Muscle of arm (tissue), 12 donors: Measurements from ENCODE around the gene SPEM2. TPM values are rescaled to one million over a fixed set of nuclear protein-coding genes. Genes with fewer than 3 reads are reported as not detected.
"Not testable (repeated sequence)": the region's sequence is repeated elsewhere in the genome, so short reads cannot be mapped to it uniquely, and the experiment has no call there.

Experiments
- DNase-seq: peaks from one replicate; pipeline ENCODE4 v3.0.0-alpha.2; 2013
- polyA plus RNA-seq, 12 donors: library from polyadenylated mRNA; unstranded; fragments of 120-200 nt; gene quantifications; one replicate each; pipeline ENCODE4 v1.2.1, GENCODE V29; 2013; ENCODE audit not compliant: insufficient read length in 12 of 12

The SPEM2 gene
- polyA plus RNA-seq, 12 donors, result not detected

DNA sequence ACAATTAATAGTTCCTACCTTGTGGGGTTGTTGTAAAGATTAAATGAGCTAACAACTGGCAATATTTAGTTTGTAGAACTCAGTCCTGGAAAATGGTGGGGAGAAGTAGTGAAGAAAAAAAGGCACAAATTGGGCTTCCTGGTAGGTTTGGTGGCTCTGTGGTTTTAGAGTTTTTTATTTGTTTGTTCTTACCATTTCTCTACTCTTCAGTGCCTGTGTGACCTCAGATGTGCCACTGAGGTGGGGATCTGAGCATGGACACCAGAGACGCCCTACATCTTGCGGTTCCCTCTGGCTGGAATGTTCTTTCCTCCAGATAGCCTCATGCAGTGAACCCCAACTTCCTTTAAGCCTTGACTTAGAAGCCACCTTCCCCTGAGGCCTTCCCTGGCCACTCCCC lies 46.3 kb downstream of the SPEM2 start:
- no peak for DNase-seq

DNA sequence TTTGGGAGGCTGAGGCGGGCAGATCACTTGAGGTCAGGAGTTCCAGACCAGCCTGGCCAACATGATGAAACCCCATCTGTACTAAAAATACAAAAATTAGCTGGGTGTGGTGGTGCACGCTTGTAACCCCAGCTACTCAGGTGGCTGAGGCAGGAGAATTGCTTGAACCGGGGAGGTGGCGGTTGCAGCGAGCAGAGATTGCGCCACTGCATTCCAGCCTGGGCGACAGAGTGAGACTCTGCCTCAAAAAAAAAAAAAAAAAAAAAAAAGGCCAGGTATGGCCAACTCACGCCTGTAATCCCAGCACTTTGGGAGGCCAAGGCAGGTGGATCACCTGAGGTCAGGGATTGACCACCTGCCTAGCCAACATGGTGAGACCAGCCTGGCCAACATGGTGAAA lies 49.4 kb downstream of the SPEM2 start:
- not testable (repeated sequence) for DNase-seq

DNA sequence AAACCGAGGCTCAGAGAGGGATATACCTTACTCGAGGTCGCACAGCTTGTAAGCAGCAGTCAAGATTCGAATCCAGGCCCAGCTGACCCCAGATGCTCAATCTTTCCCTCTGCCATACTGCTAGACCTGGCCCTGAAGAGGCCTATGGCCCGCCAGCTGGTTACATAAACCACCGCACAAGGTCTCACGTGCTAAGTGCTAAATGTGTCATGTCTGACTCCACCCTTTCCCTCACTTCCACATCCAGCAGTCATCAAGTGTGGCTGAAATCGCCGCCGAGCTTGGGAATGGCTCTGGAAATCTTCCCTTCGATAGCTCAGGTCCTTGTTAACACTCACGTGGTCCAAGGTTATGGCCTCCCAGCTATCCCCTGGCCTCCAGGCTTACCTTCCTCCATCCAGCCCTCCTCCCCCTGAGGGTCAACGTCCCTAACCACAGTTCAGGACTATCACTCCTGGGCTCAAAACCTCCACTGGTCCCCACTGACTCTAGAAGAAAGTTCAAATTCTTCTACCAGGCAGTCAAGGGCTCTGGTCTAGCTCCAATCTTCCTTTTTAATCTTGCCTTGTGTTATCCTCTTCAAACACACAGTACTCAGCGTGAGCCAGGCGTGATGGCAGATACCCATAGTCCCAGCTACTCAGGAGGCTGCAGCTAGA lies 50.5 kb downstream of the SPEM2 start:
- no peak for DNase-seq

DNA sequence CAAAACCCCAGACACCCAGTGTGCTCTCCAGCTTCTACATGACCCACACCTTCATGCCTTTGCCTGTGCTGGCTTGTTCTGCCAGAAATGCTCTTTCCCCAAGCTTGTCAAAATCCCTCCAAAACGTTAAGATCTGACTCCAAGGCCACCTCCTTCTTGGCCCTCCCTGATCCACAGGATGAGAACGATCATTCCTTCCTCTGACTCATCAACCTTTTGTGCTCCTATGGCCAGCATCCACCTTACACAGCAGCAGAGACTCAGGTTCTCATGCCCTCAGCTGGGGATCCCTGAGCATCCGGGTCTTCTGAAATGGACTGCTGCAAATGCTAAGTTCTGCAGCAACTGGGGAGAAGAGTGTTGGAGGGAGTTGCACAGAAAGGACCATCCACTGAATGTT lies 51.1 kb downstream of the SPEM2 start:
- no peak for DNase-seq

DNA sequence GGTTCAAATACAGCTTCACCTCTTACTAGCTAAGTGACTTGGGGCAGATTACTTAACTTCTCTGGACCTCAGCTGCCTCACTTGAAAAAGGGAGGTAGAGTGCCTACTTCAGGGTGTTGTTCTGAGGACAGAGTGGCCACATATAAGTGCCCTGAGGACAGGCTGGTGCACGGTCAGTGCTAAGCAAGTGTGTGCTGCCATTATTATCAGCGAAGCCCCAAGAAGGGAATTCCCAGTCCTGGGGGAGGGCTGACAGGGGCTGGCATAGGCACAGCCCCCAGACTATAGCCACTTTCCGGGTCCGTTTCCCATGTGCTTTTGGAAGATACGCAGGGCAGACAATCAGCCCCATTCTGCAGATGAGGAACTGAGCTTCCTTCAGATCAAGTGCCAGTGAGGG lies 51.5 kb downstream of the SPEM2 start:
- DNase-seq, result no peak

Other genes with a start within 250 kb of the SPEM2 start
- 1 to 10 TPM in 10 of 12 donors, not detected in 2; 1.4 to 10.0 (median 2.2) TPM for gene ASGR1, start 246.2 kb upstream of the SPEM2 start, polyA plus RNA-seq
- 10 to 100 TPM in 11 of 12 donors, not detected in 1; 14.8 to 47.6 (median 19.5) TPM for gene DLG4, start 205.8 kb upstream of the SPEM2 start, polyA plus RNA-seq
- gene ACADVL, start 205.7 kb upstream of the SPEM2 start, polyA plus RNA-seq, result 100 to 1,000 TPM in 11 of 12 donors, not detected in 1; 217 to 359 (median 236) TPM
- gene DVL2, start 191.1 kb upstream of the SPEM2 start, polyA plus RNA-seq, result 10 to 100 TPM in 11 of 12 donors, not detected in 1; 26.7 to 49.0 (median 33.7) TPM
- 10 to 100 TPM in 11 of 12 donors, not detected in 1; 22.6 to 56.9 (median 33.3) TPM for gene PHF23, start 186.2 kb upstream of the SPEM2 start, polyA plus RNA-seq
- 100 to 1,000 TPM in 11 of 12 donors, not detected in 1; 201 to 913 (median 299) TPM for gene GABARAP, start 183.2 kb upstream of the SPEM2 start, polyA plus RNA-seq
- 100 to 1,000 TPM in 11 of 12 donors, not detected in 1; 152 to 205 (median 181) TPM for gene CTDNEP1, start 173.9 kb upstream of the SPEM2 start, polyA plus RNA-seq
- 10 to 100 TPM in 11 of 12 donors, not detected in 1; 32.1 to 70.1 (median 38.0) TPM for gene ELP5, start 173.4 kb upstream of the SPEM2 start, polyA plus RNA-seq
- gene CLDN7, start 163.1 kb upstream of the SPEM2 start, polyA plus RNA-seq, result 10 to 100 TPM in 1 of 12 donors, 1 to 10 TPM in 7, under 1 TPM in 3, not detected in 1; 0.32 to 39.4 (median 1.1) TPM
- gene SLC2A4, start 143.9 kb upstream of the SPEM2 start, polyA plus RNA-seq, result 10 to 100 TPM in 10 of 12 donors, 1 to 10 TPM in 1, not detected in 1; 6.9 to 49.0 (median 19.5) TPM
- gene YBX2, start 131.0 kb upstream of the SPEM2 start, polyA plus RNA-seq, result 1 to 10 TPM in 9 of 12 donors, under 1 TPM in 2, not detected in 1; 0.41 to 6.7 (median 2.3) TPM
- gene EIF5A, start 118.0 kb upstream of the SPEM2 start, polyA plus RNA-seq, result 100 to 1,000 TPM; 199 to 437 (median 272) TPM
- 100 to 1,000 TPM in 1 of 12 donors, 10 to 100 TPM in 10, not detected in 1; 56.0 to 125 (median 60.5) TPM for gene GPS2, start 110.3 kb upstream of the SPEM2 start, polyA plus RNA-seq
- 10 to 100 TPM in 11 of 12 donors, not detected in 1; 12.7 to 24.9 (median 17.4) TPM for gene NEURL4, start 96.3 kb upstream of the SPEM2 start, polyA plus RNA-seq
- 10 to 100 TPM in 3 of 12 donors, 1 to 10 TPM in 8, not detected in 1; 2.8 to 17.4 (median 8.1) TPM for gene ACAP1, start 89.1 kb upstream of the SPEM2 start, polyA plus RNA-seq
- 1 to 10 TPM in 11 of 12 donors, not detected in 1; 5.0 to 9.0 (median 6.6) TPM for gene KCTD11, start 73.5 kb upstream of the SPEM2 start, polyA plus RNA-seq
- gene TMEM95, start 70.5 kb upstream of the SPEM2 start, polyA plus RNA-seq, result not detected
- 1 to 10 TPM in 2 of 12 donors, under 1 TPM in 8, not detected in 2; 0.15 to 3.8 (median 0.47) TPM for gene TNK1, start 44.5 kb upstream of the SPEM2 start, polyA plus RNA-seq
- gene PLSCR3, start 31.1 kb upstream of the SPEM2 start, polyA plus RNA-seq, result 10 to 100 TPM in 11 of 12 donors, not detected in 1; 19.8 to 52.1 (median 23.2) TPM
- gene TMEM256, start 21.5 kb upstream of the SPEM2 start, polyA plus RNA-seq, result 10 to 100 TPM in 11 of 12 donors, not detected in 1; 45.1 to 67.7 (median 49.8) TPM
- gene NLGN2, start 17.8 kb upstream of the SPEM2 start, polyA plus RNA-seq, result 10 to 100 TPM in 11 of 12 donors, not detected in 1; 17.0 to 37.6 (median 24.5) TPM
- gene SPEM1, start 5.3 kb upstream of the SPEM2 start, polyA plus RNA-seq, result not detected
- not detected for gene SPEM3, start 3.2 kb downstream of the SPEM2 start, polyA plus RNA-seq
- 1 to 10 TPM in 3 of 12 donors, under 1 TPM in 7, not detected in 2; 0.62 to 2.2 (median 0.86) TPM for gene TMEM102, start 9.8 kb downstream of the SPEM2 start, polyA plus RNA-seq
- gene FGF11, start 13.9 kb downstream of the SPEM2 start, polyA plus RNA-seq, result 10 to 100 TPM in 1 of 12 donors, 1 to 10 TPM in 9, under 1 TPM in 1, not detected in 1; 0.97 to 15.9 (median 2.4) TPM
- 10 to 100 TPM in 11 of 12 donors, not detected in 1; 35.1 to 91.7 (median 79.7) TPM for gene CHRNB1, start 19.4 kb downstream of the SPEM2 start, polyA plus RNA-seq
- 10 to 100 TPM in 11 of 12 donors, not detected in 1; 20.6 to 54.7 (median 24.4) TPM for gene ZBTB4, start 54.0 kb downstream of the SPEM2 start, polyA plus RNA-seq
- gene SLC35G6, start 55.8 kb downstream of the SPEM2 start, polyA plus RNA-seq, result under 1 TPM in 9 of 12 donors, not detected in 3; 0.08 to 0.65 (median 0.29) TPM
- 100 to 1,000 TPM in 2 of 12 donors, 10 to 100 TPM in 10; 42.7 to 443 (median 60.3) TPM for gene POLR2A, start 58.8 kb downstream of the SPEM2 start, polyA plus RNA-seq
- 10 to 100 TPM in 11 of 12 donors, not detected in 1; 18.6 to 34.0 (median 24.7) TPM for gene TNFSF12, start 123.4 kb downstream of the SPEM2 start, polyA plus RNA-seq
- gene TNFSF13, start 133.1 kb downstream of the SPEM2 start, polyA plus RNA-seq, result 10 to 100 TPM in 1 of 12 donors, 1 to 10 TPM in 10, not detected in 1; 2.8 to 21.1 (median 4.4) TPM
- gene SENP3, start 136.3 kb downstream of the SPEM2 start, polyA plus RNA-seq, result 10 to 100 TPM in 11 of 12 donors, not detected in 1; 30.8 to 61.1 (median 43.5) TPM
- gene CD68, start 154.0 kb downstream of the SPEM2 start, polyA plus RNA-seq, result 100 to 1,000 TPM in 1 of 12 donors, 10 to 100 TPM in 10, not detected in 1; 16.8 to 222 (median 25.6) TPM
- gene MPDU1, start 158.2 kb downstream of the SPEM2 start, polyA plus RNA-seq, result 10 to 100 TPM in 11 of 12 donors, not detected in 1; 26.7 to 60.9 (median 46.7) TPM
- 10 to 100 TPM in 1 of 12 donors, 1 to 10 TPM in 9, not detected in 2; 1.3 to 12.9 (median 1.8) TPM for gene SOX15, start 164.5 kb downstream of the SPEM2 start, polyA plus RNA-seq
- 10 to 100 TPM in 11 of 12 donors, not detected in 1; 30.5 to 71.8 (median 37.0) TPM for gene FXR2, start 189.3 kb downstream of the SPEM2 start, polyA plus RNA-seq
- gene SAT2, start 202.2 kb downstream of the SPEM2 start, polyA plus RNA-seq, result 10 to 100 TPM in 11 of 12 donors, not detected in 1; 44.5 to 83.2 (median 68.8) TPM
- 1 to 10 TPM in 7 of 12 donors, under 1 TPM in 3, not detected in 2; 0.60 to 2.1 (median 1.2) TPM for gene SHBG, start 204.5 kb downstream of the SPEM2 start, polyA plus RNA-seq
- 10 to 100 TPM in 11 of 12 donors, not detected in 1; 15.8 to 39.9 (median 26.1) TPM for gene ATP1B2, start 225.3 kb downstream of the SPEM2 start, polyA plus RNA-seq